ENCODE measurements around the gene CBR3. TPM values are rescaled to one million over a fixed set of nuclear protein-coding genes. Genes with fewer than 3 reads are reported as not detected.
A peak's percentile ranks its signal among the peaks of the same experiment; 100 is the strongest.

CBR3 gene
- total RNA-seq, 2 experiments from 2014 or later = 2.6 to 3.0 TPM

DNA sequence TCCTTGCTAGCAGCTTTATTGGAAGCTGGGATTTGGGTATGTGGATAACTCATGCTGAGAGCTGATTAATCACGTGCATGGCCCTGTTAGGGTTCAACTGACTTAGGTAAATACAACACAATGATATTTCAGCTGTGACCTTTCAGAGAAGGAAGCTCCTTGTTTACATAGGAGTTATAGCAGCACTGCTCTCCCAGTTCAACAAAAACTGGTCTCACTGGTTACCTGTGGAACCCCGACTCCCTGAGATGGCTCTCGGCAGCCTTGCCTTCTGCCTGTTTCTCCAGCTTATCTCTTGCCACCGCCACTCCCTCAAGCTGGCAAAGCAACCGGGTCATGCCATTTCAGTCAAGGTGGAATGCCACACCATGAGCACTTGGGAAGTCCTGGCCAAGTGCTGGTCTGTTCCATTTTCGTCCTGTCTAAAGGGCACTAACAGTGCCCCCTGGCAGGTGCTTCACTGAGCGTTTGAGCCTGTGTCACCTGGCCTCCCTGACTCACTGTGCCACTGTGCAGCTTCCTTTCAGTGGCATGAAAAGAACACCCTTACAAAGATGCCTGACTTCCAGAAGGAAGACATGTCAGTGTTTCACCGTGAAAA, 53.3 kb downstream of the CBR3 start:
- TF ChIP-seq, protein P1, sequence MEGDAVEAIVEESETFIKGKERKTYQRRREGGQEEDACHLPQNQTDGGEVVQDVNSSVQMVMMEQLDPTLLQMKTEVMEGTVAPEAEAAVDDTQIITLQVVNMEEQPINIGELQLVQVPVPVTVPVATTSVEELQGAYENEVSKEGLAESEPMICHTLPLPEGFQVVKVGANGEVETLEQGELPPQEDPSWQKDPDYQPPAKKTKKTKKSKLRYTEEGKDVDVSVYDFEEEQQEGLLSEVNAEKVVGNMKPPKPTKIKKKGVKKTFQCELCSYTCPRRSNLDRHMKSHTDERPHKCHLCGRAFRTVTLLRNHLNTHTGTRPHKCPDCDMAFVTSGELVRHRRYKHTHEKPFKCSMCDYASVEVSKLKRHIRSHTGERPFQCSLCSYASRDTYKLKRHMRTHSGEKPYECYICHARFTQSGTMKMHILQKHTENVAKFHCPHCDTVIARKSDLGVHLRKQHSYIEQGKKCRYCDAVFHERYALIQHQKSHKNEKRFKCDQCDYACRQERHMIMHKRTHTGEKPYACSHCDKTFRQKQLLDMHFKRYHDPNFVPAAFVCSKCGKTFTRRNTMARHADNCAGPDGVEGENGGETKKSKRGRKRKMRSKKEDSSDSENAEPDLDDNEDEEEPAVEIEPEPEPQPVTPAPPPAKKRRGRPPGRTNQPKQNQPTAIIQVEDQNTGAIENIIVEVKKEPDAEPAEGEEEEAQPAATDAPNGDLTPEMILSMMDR (IDR thresholded peaks at IDR 0.05) = no peak
- H3K27ac ChIP-seq (ENCODE audit: low read depth in 1 of 2, low read length in 2 of 2) = no peak overlapping the region

DNA sequence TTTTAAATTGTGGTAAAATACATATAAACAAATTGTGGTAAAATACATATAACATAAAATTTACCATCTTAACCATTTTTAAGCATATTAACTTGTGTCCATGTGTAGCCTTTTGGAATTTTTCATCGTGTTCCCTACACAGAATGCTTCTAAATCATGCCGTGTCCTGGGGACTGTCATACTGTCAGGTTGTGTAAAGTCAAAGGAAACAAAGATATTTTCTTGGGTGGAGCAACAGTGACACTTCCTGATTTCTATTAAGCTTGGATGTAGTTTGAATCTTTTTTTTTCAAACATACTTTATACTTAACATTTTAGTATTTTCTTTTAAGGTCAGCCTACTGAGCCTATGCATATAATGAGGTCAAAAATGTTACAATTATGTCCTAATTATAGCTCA, 54.1 kb downstream of the CBR3 start:
- Histone ChIP-seq H3K4me1 (ENCODE audit: insufficient read depth, low read length) (no peaks in the 10 kb centered on the region), H3K27me3 (ENCODE audit: control insufficient read depth in 1 of 2, insufficient read depth in 2 of 2, low read length in 2 of 2) (no peaks in the 10 kb centered on the region), H3K4me3 (ENCODE audit: low read length) (no peak overlapping the region), H3K27ac (ENCODE audit: low read depth in 1 of 2, low read length in 2 of 2) (no peak overlapping the region), H3K9me3 (ENCODE audit: control insufficient read depth in 1 of 2, insufficient read depth in 1 of 2, low read length in 2 of 2) (no peaks in the 10 kb centered on the region), H3K36me3 (ENCODE audit: insufficient read depth, low read length) (peaks cover 8% of the 10 kb centered on the region)
- POLR2A ChIA-PET = no interaction called here
- Mint-ChIP-seq H3K27me3 (no peaks in the 10 kb centered on the region), H3K9me3 (no peaks in the 10 kb centered on the region), H3K36me3 (ENCODE audit: low read depth) (peaks cover 29% of the 10 kb centered on the region), H3K4me3 (no peak overlapping the region), H3K4me1 (ENCODE audit: low read depth) (peaks cover 11% of the 10 kb centered on the region), H3K27ac (no peak overlapping the region)
- CTCF ChIA-PET = interaction anchor here (1.3 kb wide), 1 partner anchor 36 kb away, joined by 6 read pairs; no protein-coding TSS in a partner anchor
- DNase-seq = no peak
- TF ChIP-seq, protein P1 (IDR thresholded peaks at IDR 0.05) = no peak
- no peak for ATAC-seq (ENCODE audit: poor library complexity)
- intact Hi-C loops (cut with DNase I, micrococcal nuclease) = loop anchor here in 1 of 2 experiments (5.0 kb wide), 1 partner anchor 37 kb away; no protein-coding TSS in a partner anchor

More for the DNA sequence above, 53.3 kb downstream of the CBR3 start:
- POLR2A ChIA-PET = interaction anchor here (0.9 kb wide), 1 partner anchor 132 kb away, joined by 3 read pairs; the partner anchor contains the start of gene MORC3
- no peak overlapping the region for H3K4me3 ChIP-seq (ENCODE audit: low read length)
- H3K27me3 ChIP-seq (ENCODE audit: control insufficient read depth in 1 of 2, insufficient read depth in 2 of 2, low read length in 2 of 2) = no peaks in the 10 kb centered on the region
- Mint-ChIP-seq H3K4me3 (no peak overlapping the region), H3K4me1 (ENCODE audit: low read depth) (peaks cover 11% of the 10 kb centered on the region), H3K27me3 (no peaks in the 10 kb centered on the region), H3K27ac (peak overlapping the region; percentile 58), H3K9me3 (no peaks in the 10 kb centered on the region), H3K36me3 (ENCODE audit: low read depth) (peaks cover 32% of the 10 kb centered on the region)
- peaks cover 8% of the 10 kb centered on the region for H3K36me3 ChIP-seq (ENCODE audit: insufficient read depth, low read length)
- intact Hi-C loops (cut with DNase I, micrococcal nuclease) = loop anchor here in 1 of 2 experiments (5.0 kb wide), 1 partner anchor 36 kb away; no protein-coding TSS in a partner anchor
- ATAC-seq (ENCODE audit: poor library complexity) = no peak
- H3K9me3 ChIP-seq (ENCODE audit: control insufficient read depth in 1 of 2, insufficient read depth in 1 of 2, low read length in 2 of 2) = no peaks in the 10 kb centered on the region
- H3K4me1 ChIP-seq (ENCODE audit: insufficient read depth, low read length) = no peaks in the 10 kb centered on the region
- DNase-seq = peak in 1 of 14 experiments; percentile 12
- CTCF ChIA-PET = no interaction called here

DNA sequence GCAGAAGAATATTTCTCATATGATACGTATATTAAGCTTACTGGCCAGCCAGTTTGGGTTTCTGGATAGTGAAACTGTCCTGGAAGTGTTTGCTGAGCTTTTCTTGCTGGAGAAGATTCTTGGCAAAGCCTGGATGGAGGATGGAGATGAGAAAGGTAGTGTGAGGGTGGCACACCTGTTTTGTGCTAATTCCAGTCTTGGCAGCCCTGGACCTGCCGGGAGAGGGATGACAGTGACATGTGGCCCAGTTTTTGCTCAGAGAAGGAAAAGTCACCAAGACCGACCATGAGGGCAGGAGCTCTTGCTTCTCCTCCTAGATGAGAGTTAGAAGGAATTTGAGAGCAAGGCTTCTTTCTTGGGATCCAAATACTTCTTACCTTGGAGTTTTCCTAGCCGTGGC, 55.9 kb downstream of the CBR3 start:
- CTCF ChIA-PET = no interaction called here
- H3K27ac Mint-ChIP-seq = no peak overlapping the region

More for the DNA sequence above, 55.9 kb downstream of the CBR3 start:
- no peak for DNase-seq
- Histone ChIP-seq H3K4me1 (ENCODE audit: insufficient read depth, low read length) (no peaks in the 10 kb centered on the region), H3K9me3 (ENCODE audit: control insufficient read depth in 1 of 2, insufficient read depth in 1 of 2, low read length in 2 of 2) (no peaks in the 10 kb centered on the region), H3K27me3 (ENCODE audit: control insufficient read depth in 1 of 2, insufficient read depth in 2 of 2, low read length in 2 of 2) (no peaks in the 10 kb centered on the region), H3K4me3 (ENCODE audit: low read length) (no peak overlapping the region), H3K27ac (ENCODE audit: low read depth in 1 of 2, low read length in 2 of 2) (no peak overlapping the region), H3K36me3 (ENCODE audit: insufficient read depth, low read length) (peaks cover 2% of the 10 kb centered on the region)
- intact Hi-C loops (cut with DNase I, micrococcal nuclease) = no loop called here
- H3K4me3 Mint-ChIP-seq = no peak overlapping the region
- no peak for ATAC-seq (ENCODE audit: poor library complexity)
- H3K9me3 Mint-ChIP-seq = no peaks in the 10 kb centered on the region
- peaks cover 20% of the 10 kb centered on the region for H3K36me3 Mint-ChIP-seq (ENCODE audit: low read depth)
- H3K27me3 Mint-ChIP-seq = no peaks in the 10 kb centered on the region
- TF ChIP-seq, protein P1 (IDR thresholded peaks at IDR 0.05) = no peak
- peaks cover 11% of the 10 kb centered on the region for H3K4me1 Mint-ChIP-seq (ENCODE audit: low read depth)
- POLR2A ChIA-PET = no interaction called here

Measured in CD4-positive, alpha-beta T cell (primary cell).